Measurements from ENCODE around the gene RPH3AL. TPM values are rescaled to one million over a fixed set of nuclear protein-coding genes. Genes with fewer than 3 reads are reported as not detected.

RPH3AL gene
- polyA plus RNA-seq, 3 donors, result 0.71 to 1.9 (median 1.5) TPM

DNA sequence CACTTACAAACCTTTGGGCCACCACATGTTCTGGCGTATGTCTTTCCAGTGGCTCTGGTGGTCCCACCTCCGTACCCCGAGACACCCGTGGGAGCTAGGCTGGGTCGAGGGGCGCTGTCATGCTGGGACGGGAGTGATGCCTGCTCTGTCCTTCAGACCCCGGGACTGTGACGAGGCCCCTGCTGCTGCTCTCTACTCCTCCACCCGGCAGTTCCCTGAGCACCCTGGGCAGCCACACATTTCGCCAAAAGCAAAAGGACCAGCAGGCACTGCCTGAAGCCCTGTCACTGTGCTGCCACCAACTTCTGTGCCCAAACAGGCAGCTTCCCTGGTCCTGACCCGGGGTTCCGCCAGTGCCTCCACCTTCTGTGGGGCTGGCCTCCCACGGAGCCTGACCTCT is 186.7 kb downstream of the RPH3AL start:
- no peak overlapping the region for H3K4me2 ChIP-seq (replicated peaks; ENCODE audit: extremely low read depth, low read length, poor library complexity, severe bottlenecking)
- H3K27me3 ChIP-seq (ENCODE audit: control insufficient read depth in 2 of 2, insufficient read depth in 2 of 2, low read length in 2 of 2), result no peaks in the 10 kb centered on the region
- H3K9me3 ChIP-seq (replicated peaks in 1 of 2; ENCODE audit: control insufficient read depth in 1 of 2, insufficient read depth in 1 of 2, low read length in 2 of 2), result no peaks in the 10 kb centered on the region
- no peaks in the 10 kb centered on the region for H3K36me3 ChIP-seq (replicated peaks in 1 of 2; ENCODE audit: control insufficient read depth in 1 of 2, insufficient read depth in 2 of 2, low read length in 2 of 2)
- H2AFZ ChIP-seq (ENCODE audit: insufficient read depth, low read depth, low read length, poor library complexity, severe bottlenecking), result no peak overlapping the region
- no peak for DNase-seq
- H3K4me3 ChIP-seq (replicated peaks in 1 of 3; ENCODE audit: low read depth in 2 of 3, low read length in 3 of 3), result no peak overlapping the region
- Mint-ChIP-seq H3K27me3 (ENCODE audit: low read depth in 3 of 3) (peaks cover 1 to 6% (median 4%) of the 10 kb centered on the region in 3 donors), H3K4me3 (no peak overlapping the region), H3K9me3 (no peaks in the 10 kb centered on the region), H3K36me3 (no peaks in the 10 kb centered on the region), H3K4me1 (peaks cover 2% of the 10 kb centered on the region), H3K27ac (no peak overlapping the region)
- 97% methylated on average over 14 of the region's 14 CpGs for WGBS (ENCODE audit: insufficient coverage)
- TF ChIP-seq, protein P1, sequence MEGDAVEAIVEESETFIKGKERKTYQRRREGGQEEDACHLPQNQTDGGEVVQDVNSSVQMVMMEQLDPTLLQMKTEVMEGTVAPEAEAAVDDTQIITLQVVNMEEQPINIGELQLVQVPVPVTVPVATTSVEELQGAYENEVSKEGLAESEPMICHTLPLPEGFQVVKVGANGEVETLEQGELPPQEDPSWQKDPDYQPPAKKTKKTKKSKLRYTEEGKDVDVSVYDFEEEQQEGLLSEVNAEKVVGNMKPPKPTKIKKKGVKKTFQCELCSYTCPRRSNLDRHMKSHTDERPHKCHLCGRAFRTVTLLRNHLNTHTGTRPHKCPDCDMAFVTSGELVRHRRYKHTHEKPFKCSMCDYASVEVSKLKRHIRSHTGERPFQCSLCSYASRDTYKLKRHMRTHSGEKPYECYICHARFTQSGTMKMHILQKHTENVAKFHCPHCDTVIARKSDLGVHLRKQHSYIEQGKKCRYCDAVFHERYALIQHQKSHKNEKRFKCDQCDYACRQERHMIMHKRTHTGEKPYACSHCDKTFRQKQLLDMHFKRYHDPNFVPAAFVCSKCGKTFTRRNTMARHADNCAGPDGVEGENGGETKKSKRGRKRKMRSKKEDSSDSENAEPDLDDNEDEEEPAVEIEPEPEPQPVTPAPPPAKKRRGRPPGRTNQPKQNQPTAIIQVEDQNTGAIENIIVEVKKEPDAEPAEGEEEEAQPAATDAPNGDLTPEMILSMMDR (IDR thresholded peaks at IDR 0.05), result no peak
- no peaks in the 10 kb centered on the region for H3K4me1 ChIP-seq (ENCODE audit: control insufficient read depth in 1 of 2, insufficient read depth in 2 of 2, low read length in 2 of 2)
- no peak overlapping the region for H3K9ac ChIP-seq (ENCODE audit: insufficient read depth, low read length, poor library complexity, severe bottlenecking)
- no peaks in the 10 kb centered on the region for H4K20me1 ChIP-seq (ENCODE audit: insufficient read depth, low read length)
- intact Hi-C loops (cut with micrococcal nuclease), result no loop called here
- no peak overlapping the region for H3K27ac ChIP-seq (ENCODE audit: low read depth in 1 of 2, low read length in 2 of 2)
- H3K79me2 ChIP-seq (ENCODE audit: insufficient read depth, low read length), result no peaks in the 10 kb centered on the region

DNA sequence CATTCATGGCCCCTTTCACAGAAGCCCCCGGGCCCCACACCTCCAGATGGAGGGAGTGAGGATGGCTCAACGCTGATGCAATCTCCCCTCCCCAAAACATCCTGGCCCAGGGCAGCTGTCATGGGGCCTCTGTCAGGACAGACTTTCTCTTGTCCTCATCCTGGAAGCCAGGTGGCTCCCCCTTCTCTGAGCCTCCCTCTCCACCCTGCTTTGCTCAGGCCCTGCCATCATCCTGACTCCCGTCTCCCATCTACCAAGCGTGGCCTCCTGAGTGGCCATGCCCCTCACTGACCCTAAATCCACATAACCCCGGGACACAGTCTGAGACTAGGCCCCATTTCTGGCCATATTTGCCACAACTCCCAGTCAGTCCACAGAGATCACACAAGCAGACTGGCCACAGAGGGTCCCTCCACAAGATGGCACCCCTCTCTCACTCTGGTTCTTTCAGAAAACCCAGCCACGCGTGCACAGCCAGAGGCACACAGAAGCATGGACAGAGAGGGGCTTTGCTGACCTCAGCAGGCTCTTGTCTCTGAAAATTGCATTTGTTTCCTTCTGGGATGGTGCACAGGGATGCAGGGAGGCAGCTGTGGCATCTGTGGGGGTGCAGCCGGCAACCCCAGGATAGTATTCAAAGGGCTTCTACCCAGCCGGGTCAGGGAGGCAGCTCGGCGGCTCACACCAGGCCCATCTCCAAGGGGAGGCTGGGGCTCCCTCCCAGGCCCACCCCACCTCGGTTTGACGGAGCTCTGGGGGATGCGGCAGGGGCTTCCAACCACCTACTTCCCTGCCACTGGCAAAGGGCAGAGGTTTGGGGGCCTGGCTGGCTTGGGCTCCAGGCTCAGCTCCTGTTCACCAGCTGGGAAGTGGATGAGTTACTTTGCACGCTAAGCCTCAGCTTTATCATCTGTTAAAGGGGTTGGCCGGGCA is 188.0 kb downstream of the RPH3AL start:
- H3K9me3 Mint-ChIP-seq, result peaks cover 0 to 2% (median 0%) of the 10 kb centered on the region in 7 donors
- no peaks in the 10 kb centered on the region for H3K79me2 ChIP-seq (ENCODE audit: insufficient read depth, low read length)
- no peak overlapping the region for H2AFZ ChIP-seq (ENCODE audit: insufficient read depth, low read depth, low read length, poor library complexity, severe bottlenecking)
- H3K4me1 ChIP-seq (ENCODE audit: control insufficient read depth in 1 of 2, insufficient read depth in 2 of 2, low read length in 2 of 2), result no peaks in the 10 kb centered on the region
- peak in 2 of 3 donors; percentile 15 to 41 for DNase-seq
- H3K4me3 Mint-ChIP-seq, result no peak overlapping the region
- H3K27me3 ChIP-seq (ENCODE audit: control insufficient read depth in 2 of 2, insufficient read depth in 2 of 2, low read length in 2 of 2), result no peaks in the 10 kb centered on the region
- H3K36me3 Mint-ChIP-seq, result no peaks in the 10 kb centered on the region
- peaks cover 0 to 4% (median 4%) of the 10 kb centered on the region in 3 donors for H3K27me3 Mint-ChIP-seq (ENCODE audit: low read depth in 3 of 3)
- peak overlapping the region in 1 of 7 donors; percentile 17 for H3K27ac Mint-ChIP-seq
- H3K4me2 ChIP-seq (replicated peaks; ENCODE audit: extremely low read depth, low read length, poor library complexity, severe bottlenecking), result no peak overlapping the region
- no peaks in the 10 kb centered on the region for H4K20me1 ChIP-seq (ENCODE audit: insufficient read depth, low read length)
- H3K36me3 ChIP-seq (replicated peaks in 1 of 2; ENCODE audit: control insufficient read depth in 1 of 2, insufficient read depth in 2 of 2, low read length in 2 of 2), result no peaks in the 10 kb centered on the region
- intact Hi-C loops (cut with micrococcal nuclease), result no loop called here
- H3K27ac ChIP-seq (ENCODE audit: low read depth in 1 of 2, low read length in 2 of 2), result no peak overlapping the region
- no peaks in the 10 kb centered on the region for H3K9me3 ChIP-seq (replicated peaks in 1 of 2; ENCODE audit: control insufficient read depth in 1 of 2, insufficient read depth in 1 of 2, low read length in 2 of 2)
- H3K4me3 ChIP-seq (replicated peaks in 1 of 3; ENCODE audit: low read depth in 2 of 3, low read length in 3 of 3), result no peak overlapping the region
- TF ChIP-seq, protein P1 (IDR thresholded peaks at IDR 0.05), result peak; percentile 18
- peaks cover 2% of the 10 kb centered on the region for H3K4me1 Mint-ChIP-seq
- no peak overlapping the region for H3K9ac ChIP-seq (ENCODE audit: insufficient read depth, low read length, poor library complexity, severe bottlenecking)
- WGBS (ENCODE audit: insufficient coverage), result 89% methylated on average over 11 of the region's 16 CpGs
